NCI-H2107 treated with DMSO at 0.1 percent for 48 hours (cell line): Measurements from ENCODE around the gene CHD5.

Experiments used
- DNase-seq: peaks from one replicate; lab custom pipeline; 2025; ENCODE audit not compliant: unreplicated experiment; lab: John Stamatoyannopoulos, UW

Gene CHD5

GRCh38 chr1:6202256-6202655, 22.1 kb upstream of the CHD5 start:
- DNase-seq = no peak

GRCh38 chr1:6200188-6200809, 20.2 kb upstream of the CHD5 start:
- DNase-seq = no peak

GRCh38 chr1:6199298-6200187, 19.4 kb upstream of the CHD5 start, which contains the start of gene RPL22:
Gene RPL22 (minus strand): TSS chr1:6199595. CDS start chr1:6199573, 22 bp downstream.
- DNase-seq = peak; percentile 58

DNA sequence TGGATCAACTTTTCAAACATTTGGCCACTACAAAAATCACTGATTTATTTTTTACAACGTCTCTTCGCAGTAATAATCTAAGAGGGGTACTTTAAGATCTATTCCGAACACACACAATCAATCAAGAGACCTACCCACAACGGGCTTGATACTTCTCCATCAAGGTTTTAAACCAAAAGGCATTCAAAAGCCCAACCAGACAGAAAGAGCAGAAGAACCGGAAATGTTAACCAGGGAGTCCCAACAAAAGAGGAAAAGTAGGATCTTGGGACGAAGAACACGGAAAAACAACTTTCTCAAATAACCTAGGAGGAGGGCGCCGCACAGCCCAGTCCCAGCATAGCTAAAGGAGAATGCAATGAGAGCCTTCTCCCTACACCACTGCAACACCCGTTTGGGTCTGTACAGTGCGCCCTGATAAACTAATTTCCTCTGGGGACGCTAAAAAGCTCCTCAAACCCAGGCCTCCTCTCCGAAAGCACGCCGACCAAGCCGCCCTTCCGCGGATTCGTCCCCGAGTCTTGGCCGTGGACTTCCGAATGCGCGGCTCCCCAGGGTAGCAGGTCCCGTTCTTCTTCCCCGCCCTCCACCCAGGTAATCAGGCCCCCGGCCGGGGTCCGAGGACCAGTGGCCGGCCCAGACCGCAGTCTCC, 18.7 kb upstream of the CHD5 start:
- no peak for DNase-seq

DNA sequence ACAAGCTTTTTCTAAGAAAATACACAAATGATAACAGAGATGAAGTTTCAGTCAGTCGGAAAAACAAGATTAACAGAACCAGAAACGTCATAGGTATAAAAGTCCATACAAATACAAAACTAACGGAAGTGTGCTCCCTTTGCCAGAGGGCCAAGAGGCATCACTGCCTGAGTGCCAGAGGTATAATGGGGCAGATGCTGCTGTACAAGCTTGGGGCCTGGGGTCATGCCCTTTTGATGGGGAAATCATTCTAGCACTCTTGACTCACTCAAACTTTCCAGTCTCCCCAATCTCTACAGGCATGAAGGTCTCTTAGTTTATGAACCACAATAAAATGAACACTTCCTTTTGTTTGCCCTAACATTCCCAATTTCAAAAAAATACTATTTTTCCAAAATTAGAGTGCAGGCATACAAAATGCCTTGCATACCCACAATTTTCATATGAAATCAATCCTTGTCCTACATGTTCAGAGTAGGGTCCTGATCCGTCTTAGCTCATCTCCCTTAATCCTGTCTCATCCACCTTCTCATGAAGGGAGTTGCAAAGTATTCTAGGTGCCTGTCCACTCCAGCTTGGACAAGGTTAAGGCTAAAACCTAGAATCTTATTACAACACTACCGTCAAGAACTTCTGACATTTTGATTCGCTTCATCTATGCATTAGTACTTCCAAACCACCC, 17.8 kb upstream of the CHD5 start:
- DNase-seq = no peak

GRCh38 chr1:6191968-6192367, 11.8 kb upstream of the CHD5 start:
- DNase-seq = no peak

DNA sequence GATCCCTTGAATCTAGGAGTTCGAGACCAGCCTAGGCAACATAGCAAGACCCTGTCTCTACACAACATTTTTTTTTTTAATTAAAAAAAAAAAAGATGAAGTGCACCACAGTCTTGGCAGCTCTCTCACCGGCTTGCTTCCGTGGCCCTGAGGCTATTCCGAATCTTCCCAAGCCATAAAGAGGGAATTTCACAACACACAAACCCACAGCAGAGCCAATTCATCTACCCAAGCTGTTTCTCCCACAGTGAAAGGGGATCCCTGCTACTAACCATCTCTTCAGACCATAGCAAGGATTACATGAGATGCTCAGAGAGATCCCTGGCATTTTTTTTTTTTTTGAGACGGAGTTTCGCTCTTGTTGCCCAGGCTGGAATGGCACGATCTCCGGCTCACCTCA, 8.3 kb upstream of the CHD5 start:
- DNase-seq = no peak

DNA sequence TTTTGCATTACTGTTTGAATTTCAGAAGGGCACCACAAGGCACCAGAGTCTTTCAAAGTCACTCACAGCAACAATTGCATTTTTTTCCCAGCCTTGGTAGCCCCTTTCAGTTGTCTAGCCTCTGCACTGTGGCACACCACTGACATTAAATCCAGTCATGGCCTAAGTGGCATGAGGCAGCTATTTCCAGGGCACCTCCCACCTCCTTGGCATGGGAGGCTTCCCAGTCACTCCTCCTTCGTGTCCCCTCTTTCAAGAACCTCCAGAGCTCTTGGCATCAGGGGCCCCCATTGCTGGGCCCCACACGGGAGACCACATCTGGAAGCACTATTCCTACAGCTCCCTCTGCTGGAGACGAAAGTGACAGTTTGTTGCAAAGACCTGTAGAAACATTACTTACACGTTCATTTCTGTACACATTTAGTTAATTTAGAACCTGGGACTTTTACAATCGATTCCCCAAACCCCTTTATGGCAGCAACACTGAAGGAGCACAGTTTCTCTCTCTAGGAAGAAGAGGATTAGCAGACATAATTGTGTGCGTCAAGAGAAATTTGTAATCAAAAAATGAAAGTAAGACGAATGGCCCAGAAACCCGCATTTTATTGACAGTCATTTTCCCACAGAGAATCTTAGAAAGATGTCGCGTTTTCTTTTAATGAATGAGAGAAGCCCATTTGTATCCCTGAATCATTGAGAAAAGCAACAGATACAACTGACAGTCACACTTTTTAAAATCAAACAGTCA, 5.7 kb upstream of the CHD5 start:
- no peak for DNase-seq

GRCh38 chr1:6185151-6185550, 5.0 kb upstream of the CHD5 start:
- no peak for DNase-seq

GRCh38 chr1:6184083-6184783, 4.1 kb upstream of the CHD5 start:
- DNase-seq = no peak

DNA sequence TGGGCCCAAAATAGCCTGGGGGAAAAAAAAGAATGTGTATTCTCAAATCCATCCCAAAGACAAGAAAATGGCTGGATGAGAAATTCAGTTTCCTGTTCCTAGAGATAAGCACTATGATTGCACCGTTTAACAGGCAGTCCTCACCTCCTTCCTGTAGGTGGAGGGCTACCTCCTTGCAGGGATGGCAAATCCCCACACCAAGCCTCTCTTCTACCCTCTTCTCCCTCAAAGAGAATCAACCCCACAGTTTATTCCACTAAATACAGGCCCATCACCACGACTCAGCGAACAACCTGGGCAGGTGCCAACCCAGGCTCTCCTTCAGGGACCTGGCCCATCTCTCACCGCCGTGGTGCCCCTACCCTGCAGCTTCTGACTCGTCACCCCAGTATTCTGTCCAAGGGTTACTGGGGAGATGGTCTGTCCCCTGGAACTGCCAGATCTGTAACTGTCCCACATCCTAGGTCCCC, 3.4 kb upstream of the CHD5 start:
- DNase-seq = no peak

DNA sequence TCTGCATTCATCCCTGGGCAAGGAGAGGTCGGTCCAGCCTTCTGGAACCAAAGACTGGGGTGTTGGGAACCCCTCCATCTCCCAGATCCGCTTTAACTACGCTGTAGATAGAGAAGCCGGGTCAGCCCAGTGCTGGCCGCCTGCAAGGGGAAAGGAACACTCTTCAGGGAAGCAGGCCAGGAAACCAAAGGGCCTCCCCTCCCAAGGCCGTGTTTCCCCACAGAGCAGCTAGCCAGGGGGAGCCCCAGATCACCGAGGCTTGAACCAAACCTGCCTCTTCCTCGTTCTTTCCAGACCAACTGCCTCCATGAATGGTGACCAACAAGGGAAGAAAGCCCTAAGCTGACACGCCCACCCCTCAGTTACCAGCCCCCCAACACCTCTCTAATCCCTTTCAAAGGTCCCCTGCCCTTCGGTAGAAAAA, 1.2 kb upstream of the CHD5 start:
- no peak for DNase-seq

DNA sequence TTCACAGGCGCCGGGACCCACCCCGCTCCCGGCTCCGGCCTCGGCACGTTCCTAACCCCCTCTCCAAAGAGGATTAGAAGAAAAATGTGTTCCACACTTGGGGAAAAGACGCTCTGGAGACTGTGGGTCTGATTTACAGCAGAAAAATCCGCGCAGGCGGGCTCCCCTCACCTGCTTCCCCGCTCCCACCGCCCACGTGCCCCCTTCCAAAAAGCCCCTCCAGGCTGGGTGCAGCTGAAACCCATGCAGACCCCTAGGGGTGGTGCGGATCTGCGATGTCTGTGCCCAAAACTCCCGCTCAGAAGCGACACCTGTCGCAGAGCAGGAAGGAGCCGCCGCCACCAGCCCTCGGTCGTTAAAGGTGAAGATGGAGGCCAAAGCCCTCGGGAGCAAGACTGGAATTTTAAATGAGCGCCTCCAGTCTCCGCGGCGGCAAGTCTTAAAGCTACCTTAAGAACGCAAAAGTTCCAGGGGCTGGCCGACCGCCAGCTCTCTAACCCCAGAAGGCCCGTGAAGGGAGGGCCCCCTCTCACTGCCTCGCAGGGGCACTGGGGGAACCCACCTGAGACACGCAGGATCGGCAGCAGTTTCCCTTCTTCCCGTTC, 688 bp upstream of the CHD5 start:
- DNase-seq = no peak

DNA sequence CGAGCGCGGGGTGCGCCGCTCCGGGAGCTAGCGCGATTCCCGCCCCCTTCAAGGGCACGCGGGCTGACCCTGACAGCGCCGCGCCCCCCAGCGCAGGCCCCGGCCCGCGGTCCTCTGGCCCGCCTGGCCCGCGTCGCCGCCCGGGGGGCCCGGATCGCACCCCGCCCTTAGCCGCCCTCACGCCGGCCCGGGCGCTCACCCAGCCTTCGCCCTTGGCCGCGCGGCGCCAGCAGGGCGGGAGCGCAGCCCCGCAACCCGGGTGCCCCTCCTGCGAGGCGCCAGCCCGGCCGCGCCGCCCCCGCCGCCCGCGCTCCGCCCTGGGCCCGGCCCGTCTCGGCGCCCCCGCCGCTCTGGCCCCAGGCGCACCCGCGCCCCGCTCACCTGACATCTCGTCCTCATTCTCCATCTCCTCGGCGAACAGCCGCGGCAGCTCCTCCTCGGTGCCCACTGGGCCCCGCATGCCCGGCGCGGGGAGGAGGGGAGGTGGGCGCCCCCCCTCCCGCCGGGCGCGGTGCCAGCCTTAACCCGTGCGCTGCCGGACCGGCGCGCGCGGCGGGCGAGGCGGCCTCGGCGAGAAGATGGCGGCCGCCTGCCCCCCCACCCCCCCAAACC, 451 bp downstream of the CHD5 start:
- DNase-seq = no peak

- no peak for DNase-seq
These were observed 1.2 kb downstream of the CHD5 start for GRCh38 chr1:6178751-6179563.

GRCh38 chr1:6177681-6178380, 2.3 kb downstream of the CHD5 start:
- no peak for DNase-seq

DNA sequence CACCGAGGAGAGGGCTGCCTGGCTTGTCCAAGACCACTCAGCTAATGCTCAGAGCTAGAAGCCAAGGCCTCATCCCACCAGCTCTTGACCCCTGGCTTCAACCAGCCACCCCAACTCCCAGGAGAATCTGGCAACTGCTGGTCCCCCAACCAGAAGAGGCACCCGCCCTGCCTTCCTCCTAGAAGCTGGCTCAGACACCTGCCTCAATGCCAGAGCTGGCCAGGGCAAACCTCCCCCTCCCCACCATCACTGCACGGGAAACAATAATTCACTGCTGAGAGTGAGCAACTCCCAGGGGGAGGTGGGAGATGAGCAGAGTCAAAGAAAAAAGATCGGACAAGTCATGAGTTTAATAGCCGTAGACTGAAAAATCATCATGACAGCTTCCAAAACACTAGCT, 3.3 kb downstream of the CHD5 start:
- no peak for DNase-seq

DNA sequence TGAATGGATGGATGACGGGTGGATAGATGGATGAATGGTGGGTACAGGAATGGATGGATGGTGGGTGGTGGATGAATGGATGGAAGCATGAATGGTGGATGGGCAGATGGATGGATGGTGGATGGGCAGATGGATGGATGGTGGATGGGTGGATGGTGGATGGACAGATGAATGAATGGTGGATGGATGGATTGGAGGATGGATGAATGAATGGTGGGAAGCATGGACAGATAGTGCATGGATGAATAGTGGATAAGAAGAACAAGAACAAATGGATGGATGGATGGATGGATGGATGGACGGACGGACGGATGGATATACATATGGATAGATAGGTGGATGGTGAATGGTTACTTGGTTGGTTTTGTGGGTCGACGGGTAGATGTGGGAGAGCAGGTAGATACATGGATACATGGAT, 4.7 kb downstream of the CHD5 start:
- DNase-seq = no peak
